Liver (tissue), 3 donors: ENCODE data around the gene TPSD1.

ENCODE experiments used
- EGR1 ChIP-seq, 2 donors: IDR thresholded peaks; 2 replicates each; pipeline ENCODE4 v1.6.1; 2016 to 2018; ENCODE audit warnings: antibody characterized with exemption in 2 of 2, low read depth in 2 of 2
- FOXA1 ChIP-seq: IDR thresholded peaks from 2 replicates; pipeline ENCODE4 v1.6.1; 2016; ENCODE audit warnings: antibody characterized with exemption
- HNF4G ChIP-seq: IDR thresholded peaks from 2 replicates; pipeline ENCODE4 v1.6.1; 2016; ENCODE audit warnings: antibody characterized with exemption
- RAD21 ChIP-seq, 2 donors: IDR thresholded peaks; 2 replicates each; pipeline ENCODE4 v1.6.1; 2016; ENCODE audit warnings: antibody characterized with exemption in 2 of 2, mild to moderate bottlenecking in 2 of 2
- SP1 ChIP-seq: IDR thresholded peaks from 2 replicates; pipeline ENCODE4 v1.6.1; 2018; ENCODE audit warnings: antibody characterized with exemption, mild to moderate bottlenecking
- TAF1 ChIP-seq: conservative IDR thresholded peaks from 2 replicates; pipeline ENCODE4 v1.6.1; 2016; ENCODE audit warnings: antibody characterized with exemption, mild to moderate bottlenecking
- TF ChIP-seq, protein P1 (sequence below): fragments of 150-350 bp; IDR thresholded peaks from 2 replicates; pipeline ENCODE4 v1.5.1; 2017; ENCODE audit warnings: improper control_type of control experiment, low read depth, low read length; ENCODE audit not compliant: missing input control
- TF ChIP-seq, protein P2 (sequence below): IDR thresholded peaks from 2 replicates; pipeline ENCODE4 v1.6.1; 2016; ENCODE audit warnings: antibody characterized with exemption
- TF ChIP-seq, protein P3 (sequence below): IDR thresholded peaks from 2 replicates; pipeline ENCODE4 v1.6.1; 2016; ENCODE audit warnings: antibody characterized with exemption, mild to moderate bottlenecking
- TF ChIP-seq, protein P4 (sequence below): IDR thresholded peaks from 2 replicates; pipeline ENCODE4 v1.6.1; 2016; ENCODE audit warnings: antibody characterized with exemption
- donor health status: healthy.
- donor health status: healthy.

DNA sequence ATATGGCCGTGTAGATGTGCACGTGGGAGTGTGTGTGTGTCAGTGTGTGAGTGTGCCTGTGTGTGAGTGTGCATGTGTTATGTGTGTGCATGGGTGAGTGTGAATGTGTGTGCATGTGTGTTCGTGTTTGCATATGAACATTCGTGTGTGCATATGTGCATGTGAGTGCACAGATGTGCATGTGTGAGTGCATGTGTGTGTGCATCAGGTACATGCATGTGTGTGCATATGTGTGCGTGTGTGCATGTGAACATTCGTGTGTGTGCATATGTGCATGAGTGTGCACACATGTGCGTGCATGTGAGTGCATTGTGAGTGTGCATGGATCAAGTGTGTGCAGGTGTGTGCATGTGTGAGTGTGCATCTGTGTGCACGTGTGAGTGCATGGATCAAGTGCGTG, 17.9 kb upstream of the TPSD1 start:
- TF ChIP-seq, protein P1, sequence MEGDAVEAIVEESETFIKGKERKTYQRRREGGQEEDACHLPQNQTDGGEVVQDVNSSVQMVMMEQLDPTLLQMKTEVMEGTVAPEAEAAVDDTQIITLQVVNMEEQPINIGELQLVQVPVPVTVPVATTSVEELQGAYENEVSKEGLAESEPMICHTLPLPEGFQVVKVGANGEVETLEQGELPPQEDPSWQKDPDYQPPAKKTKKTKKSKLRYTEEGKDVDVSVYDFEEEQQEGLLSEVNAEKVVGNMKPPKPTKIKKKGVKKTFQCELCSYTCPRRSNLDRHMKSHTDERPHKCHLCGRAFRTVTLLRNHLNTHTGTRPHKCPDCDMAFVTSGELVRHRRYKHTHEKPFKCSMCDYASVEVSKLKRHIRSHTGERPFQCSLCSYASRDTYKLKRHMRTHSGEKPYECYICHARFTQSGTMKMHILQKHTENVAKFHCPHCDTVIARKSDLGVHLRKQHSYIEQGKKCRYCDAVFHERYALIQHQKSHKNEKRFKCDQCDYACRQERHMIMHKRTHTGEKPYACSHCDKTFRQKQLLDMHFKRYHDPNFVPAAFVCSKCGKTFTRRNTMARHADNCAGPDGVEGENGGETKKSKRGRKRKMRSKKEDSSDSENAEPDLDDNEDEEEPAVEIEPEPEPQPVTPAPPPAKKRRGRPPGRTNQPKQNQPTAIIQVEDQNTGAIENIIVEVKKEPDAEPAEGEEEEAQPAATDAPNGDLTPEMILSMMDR = no peak
- TF ChIP-seq, protein P2, sequence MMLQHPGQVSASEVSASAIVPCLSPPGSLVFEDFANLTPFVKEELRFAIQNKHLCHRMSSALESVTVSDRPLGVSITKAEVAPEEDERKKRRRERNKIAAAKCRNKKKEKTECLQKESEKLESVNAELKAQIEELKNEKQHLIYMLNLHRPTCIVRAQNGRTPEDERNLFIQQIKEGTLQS = no peak
- TF ChIP-seq SP1 = no peak
- no peak for TF ChIP-seq FOXA1
- no peak for TF ChIP-seq HNF4G
- no peak for TF ChIP-seq TAF1
- no peak for TF ChIP-seq RAD21 (IDR thresholded peaks at IDR 0.05)
- TF ChIP-seq EGR1 (IDR thresholded peaks at IDR 0.05; ENCODE audit: low read depth in 2 of 2) = no peak
- TF ChIP-seq, protein P3, sequence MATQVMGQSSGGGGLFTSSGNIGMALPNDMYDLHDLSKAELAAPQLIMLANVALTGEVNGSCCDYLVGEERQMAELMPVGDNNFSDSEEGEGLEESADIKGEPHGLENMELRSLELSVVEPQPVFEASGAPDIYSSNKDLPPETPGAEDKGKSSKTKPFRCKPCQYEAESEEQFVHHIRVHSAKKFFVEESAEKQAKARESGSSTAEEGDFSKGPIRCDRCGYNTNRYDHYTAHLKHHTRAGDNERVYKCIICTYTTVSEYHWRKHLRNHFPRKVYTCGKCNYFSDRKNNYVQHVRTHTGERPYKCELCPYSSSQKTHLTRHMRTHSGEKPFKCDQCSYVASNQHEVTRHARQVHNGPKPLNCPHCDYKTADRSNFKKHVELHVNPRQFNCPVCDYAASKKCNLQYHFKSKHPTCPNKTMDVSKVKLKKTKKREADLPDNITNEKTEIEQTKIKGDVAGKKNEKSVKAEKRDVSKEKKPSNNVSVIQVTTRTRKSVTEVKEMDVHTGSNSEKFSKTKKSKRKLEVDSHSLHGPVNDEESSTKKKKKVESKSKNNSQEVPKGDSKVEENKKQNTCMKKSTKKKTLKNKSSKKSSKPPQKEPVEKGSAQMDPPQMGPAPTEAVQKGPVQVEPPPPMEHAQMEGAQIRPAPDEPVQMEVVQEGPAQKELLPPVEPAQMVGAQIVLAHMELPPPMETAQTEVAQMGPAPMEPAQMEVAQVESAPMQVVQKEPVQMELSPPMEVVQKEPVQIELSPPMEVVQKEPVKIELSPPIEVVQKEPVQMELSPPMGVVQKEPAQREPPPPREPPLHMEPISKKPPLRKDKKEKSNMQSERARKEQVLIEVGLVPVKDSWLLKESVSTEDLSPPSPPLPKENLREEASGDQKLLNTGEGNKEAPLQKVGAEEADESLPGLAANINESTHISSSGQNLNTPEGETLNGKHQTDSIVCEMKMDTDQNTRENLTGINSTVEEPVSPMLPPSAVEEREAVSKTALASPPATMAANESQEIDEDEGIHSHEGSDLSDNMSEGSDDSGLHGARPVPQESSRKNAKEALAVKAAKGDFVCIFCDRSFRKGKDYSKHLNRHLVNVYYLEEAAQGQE = no peak
- TF ChIP-seq, protein P4, sequence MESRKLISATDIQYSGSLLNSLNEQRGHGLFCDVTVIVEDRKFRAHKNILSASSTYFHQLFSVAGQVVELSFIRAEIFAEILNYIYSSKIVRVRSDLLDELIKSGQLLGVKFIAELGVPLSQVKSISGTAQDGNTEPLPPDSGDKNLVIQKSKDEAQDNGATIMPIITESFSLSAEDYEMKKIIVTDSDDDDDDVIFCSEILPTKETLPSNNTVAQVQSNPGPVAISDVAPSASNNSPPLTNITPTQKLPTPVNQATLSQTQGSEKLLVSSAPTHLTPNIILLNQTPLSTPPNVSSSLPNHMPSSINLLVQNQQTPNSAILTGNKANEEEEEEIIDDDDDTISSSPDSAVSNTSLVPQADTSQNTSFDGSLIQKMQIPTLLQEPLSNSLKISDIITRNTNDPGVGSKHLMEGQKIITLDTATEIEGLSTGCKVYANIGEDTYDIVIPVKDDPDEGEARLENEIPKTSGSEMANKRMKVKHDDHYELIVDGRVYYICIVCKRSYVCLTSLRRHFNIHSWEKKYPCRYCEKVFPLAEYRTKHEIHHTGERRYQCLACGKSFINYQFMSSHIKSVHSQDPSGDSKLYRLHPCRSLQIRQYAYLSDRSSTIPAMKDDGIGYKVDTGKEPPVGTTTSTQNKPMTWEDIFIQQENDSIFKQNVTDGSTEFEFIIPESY = no peak
